GM21447 (cell line): ENCODE data around the gene KHDRBS1.
"Not testable (repeated sequence)": the region's sequence is repeated elsewhere in the genome, so short reads cannot be mapped to it uniquely, and the experiment has no call there.

Experiments used
- ATAC-seq: cut with Tn5 transposase; IDR thresholded peaks from one replicate; pipeline ENCODE4 v1.9.1; 2021; ENCODE audit not compliant: unreplicated experiment

Gene KHDRBS1

GRCh38 chr1:32062867-32063230, 49.2 kb downstream of the KHDRBS1 start:
- ATAC-seq: no peak

- no peak for ATAC-seq
Measured at GRCh38 chr1:32063261-32063681, 49.6 kb downstream of the KHDRBS1 start.

DNA sequence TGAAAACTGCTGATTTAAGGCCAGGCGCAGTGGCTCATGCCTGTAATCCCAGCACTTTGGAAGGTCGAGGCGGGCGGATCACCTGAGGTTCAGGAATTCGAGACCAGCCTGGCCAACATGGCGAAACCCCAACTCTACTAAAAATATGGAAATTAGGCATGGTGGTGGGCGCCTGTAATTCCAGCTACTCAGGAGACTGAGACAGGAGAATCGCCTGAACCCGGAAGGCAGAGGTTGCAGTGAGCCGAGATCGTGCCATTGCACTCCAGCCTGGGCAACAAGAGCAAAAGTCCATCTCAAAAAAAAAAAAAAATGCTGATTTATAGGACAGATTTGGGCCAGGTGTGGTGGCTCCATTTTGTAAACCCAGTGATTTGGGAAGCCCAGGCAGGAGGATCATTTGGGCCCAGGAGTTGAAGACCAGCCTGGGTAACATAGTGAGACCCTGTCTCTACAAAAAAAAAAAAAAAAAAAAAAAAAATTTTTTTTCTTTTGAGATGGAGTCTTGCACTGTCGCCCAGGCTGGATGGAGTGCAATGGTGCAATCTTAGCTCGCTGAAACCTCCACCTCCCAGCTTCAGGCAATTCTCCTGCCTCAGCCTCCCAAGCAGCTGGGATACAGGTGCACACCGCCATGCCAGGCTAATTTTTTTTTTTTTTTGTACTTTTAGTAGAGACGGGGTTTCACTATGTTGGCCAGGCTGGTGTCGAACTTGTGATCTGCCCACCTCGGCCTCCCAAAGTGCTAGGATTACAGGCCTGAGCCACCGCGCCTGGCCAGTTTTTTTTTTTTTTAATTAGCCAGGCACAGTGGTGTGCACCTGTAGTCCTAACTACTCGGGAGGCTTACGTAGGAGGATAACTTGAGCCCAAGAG, 52.2 kb downstream of the KHDRBS1 start:
- not testable (repeated sequence) for ATAC-seq

- ATAC-seq: no peak
Measured at GRCh38 chr1:32066489-32066873, 52.8 kb downstream of the KHDRBS1 start.

GRCh38 chr1:32068957-32069588, 55.4 kb downstream of the KHDRBS1 start:
- ATAC-seq: no peak

DNA sequence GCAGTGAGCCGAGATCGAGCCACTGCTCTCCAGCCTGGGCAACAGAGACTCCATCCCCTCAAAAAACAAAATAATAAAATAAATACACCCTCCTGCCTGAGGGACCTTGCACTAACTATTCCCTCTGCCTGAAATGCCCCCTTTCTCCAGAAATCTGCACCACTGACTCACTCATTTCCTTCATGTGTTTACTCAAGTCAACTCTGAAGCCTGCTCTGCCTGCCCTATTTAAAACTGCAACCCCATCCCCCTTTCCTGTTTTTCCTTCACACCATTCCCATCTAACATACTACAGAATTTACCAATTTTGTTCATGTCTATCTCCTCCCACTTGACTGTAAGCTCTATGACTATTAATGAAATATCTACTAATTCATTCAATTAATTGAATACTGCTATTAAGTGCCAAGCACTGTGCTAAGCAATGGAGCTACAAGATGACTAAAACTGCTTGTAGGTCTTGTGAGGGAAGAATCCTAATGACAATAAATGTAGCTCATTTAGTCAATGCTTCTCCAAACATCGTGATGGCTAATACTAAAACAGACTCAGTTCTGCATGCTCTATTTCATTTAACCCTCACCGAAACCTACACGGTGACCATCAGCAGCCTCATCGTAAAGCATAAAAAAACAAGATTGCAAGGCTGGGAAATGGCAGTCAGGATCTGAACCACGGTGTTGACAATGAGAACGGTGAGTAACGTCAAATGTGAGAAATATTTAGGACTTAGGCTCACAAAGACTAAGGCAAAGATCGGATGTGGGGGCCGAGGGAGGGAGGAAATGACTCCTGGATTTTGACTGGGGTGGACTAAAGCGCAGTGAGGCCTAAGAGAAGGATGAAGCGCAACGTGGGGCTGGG, 58.3 kb downstream of the KHDRBS1 start:
- ATAC-seq: no peak

- peak; percentile 80 for ATAC-seq
Measured at GRCh38 chr1:32072622-32073298, 59.1 kb downstream of the KHDRBS1 start, which contains the start of gene TMEM39B. TSS of gene TMEM39B (plus strand) at chr1:32072939. CDS start at chr1:32073048, 109 bp downstream.

- peak; percentile 31 for ATAC-seq
Measured at GRCh38 chr1:32073299-32074229, 59.9 kb downstream of the KHDRBS1 start.

DNA sequence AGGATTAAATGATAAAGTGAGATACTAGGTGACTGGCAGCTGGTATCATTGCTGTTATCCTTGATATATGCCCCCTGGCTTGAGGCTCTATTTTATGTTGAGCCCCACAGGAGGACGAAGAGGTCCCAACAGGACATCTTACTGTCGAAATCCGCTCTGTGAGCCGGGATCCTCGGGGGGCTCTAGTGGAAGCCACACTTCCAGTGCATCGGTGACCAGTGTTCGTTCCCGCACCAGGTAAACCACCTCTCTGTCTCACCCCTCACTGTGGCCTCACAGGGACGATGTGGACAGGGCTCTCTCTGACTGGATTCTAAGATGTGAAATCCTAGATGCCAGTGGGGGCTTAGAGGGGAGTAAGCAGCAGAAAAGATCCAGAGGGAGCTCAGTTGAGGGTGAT, 61.2 kb downstream of the KHDRBS1 start:
- ATAC-seq: no peak

DNA sequence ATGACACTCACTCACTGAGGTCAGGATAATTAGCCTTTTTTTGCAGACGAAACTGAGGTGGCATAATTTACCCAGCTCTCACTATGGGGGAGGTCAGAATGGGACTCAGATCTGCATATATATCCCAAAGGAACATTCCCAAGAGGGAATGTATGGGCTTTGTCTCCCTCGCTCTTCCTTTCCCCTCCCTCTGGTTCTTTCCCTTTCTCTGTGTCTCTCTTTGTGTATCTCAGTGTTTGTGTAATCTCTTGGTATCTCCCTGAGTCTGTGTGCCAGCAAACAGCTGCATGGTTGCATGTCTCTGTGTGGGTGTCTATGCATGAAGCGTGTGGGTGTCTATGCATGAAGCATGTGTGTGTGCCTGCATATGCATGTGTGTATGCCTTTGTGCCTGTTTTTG, 63.8 kb downstream of the KHDRBS1 start:
- ATAC-seq: no peak

GRCh38 chr1:32082022-32082421, 68.4 kb downstream of the KHDRBS1 start:
- no peak for ATAC-seq

DNA sequence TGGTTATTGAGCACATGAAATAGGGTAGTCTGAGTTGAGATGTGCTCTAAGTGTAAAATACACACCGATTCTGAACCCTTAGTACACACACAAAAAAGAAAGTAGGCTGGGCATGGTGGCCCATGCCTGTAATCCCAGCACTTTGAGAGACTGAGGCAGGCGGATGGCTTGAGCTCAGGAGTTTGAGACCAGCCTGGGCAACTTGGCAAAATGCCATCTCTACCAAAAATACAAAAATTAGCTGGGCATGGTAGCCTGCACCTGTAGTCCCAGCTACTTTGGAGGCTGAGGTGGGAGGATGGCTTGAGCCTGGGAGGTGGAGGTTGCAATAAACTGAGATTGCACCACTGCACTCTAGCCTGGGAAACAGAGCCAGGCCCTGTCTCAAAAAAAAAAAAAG, 72.7 kb downstream of the KHDRBS1 start:
- not testable (repeated sequence) for ATAC-seq

DNA sequence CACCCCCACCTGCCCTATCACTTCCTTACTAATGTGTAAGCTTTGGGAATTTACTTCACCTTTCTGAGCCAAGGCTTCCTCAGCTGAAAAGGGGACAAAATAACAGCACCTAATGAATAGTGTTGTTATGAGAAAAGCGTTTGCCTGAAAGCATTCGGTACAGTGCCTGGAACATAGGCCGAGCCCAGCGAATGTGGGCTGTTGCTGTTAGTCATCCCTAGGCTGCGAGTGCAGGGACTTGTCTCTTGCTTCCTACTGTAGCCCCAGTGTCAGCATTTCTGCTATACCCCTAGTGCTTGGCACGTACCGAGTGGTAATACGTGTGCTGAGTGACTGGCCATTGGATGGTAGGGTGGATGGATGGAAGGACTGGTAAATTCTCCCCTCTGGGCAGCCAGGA, 77.5 kb downstream of the KHDRBS1 start:
- no peak for ATAC-seq

- no peak for ATAC-seq
Measured at GRCh38 chr1:32091591-32091990, 77.9 kb downstream of the KHDRBS1 start.
